Measurements from ENCODE around the gene IL34. TPM values are rescaled to one million over a fixed set of nuclear protein-coding genes. Genes with fewer than 3 reads are reported as not detected.

IL34 gene
- total RNA-seq, 1 experiment from 2014 or later: not detected

DNA sequence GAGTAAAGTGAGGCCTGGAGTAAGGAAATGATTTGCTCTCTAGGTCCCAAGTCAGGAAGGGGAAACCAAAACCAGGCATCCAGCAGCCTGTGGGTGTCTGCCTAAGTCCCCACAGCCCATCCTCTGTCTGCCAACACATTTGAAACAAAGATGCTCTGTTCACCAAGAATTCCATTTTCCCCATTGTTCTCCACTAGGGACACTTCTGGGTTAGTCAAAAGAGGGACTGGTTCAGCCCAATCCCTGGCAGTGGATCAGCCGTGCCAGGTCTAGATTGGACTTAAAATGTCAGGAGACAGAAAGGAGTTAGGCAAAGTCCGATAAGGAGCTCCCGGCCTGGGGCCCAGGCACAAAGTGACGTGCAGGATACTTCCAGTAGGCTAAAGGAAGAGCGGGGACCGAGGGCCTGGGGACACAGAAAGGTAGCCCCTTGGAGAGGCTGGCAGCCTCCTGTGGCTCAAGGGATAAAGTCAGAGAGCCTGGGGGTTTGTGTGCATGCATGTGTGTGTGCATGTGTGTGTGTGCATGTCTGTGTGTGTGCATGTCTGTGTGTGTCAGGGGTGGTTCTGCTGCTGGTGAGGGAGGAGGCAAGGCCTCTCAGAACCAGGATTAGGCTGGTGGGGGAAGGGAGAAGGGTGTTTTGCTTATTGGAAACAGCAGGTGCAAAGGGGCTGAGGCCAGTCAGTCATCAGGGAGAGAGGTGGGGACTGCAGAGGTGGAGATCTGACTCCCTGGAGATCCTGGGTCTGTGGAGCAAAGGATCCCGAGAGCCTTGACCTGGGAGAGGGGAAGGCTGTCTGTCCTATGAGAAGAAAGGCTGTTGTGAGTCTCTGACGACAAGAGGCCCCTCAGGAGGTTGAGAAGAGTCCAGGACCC, 41.7 kb upstream of the IL34 start:
- Histone ChIP-seq H3K4me3 (replicated peaks in 1 of 2; ENCODE audit: low read depth in 1 of 2, low read length in 2 of 2) (no peak overlapping the region), H2AFZ (ENCODE audit: low read depth, low read length, poor library complexity, severe bottlenecking) (no peak overlapping the region), H3K9ac (ENCODE audit: low read length) (no peak overlapping the region), H4K20me1 (ENCODE audit: insufficient read depth) (no peaks in the 10 kb centered on the region), H3K9me2 (ENCODE audit: insufficient read depth) (no peaks in the 10 kb centered on the region), H3K79me2 (ENCODE audit: insufficient read depth, low read length) (no peaks in the 10 kb centered on the region), H3K4me1 (ENCODE audit: control insufficient read depth in 1 of 2, insufficient read depth in 2 of 2, low read length in 2 of 2) (peaks cover 4 to 8% of the 10 kb centered on the region in 2 experiments; a peak in 3 of 4 replicates), H3K27ac (ENCODE audit: low read depth, low read length) (no peak overlapping the region), H3K9me3 (ENCODE audit: control insufficient read depth in 1 of 2, insufficient read depth in 1 of 2, low read depth in 1 of 2, low read length in 2 of 2) (no peaks in the 10 kb centered on the region), H3K4me2 (ENCODE audit: low read length) (no peak overlapping the region), H3K27me3 (ENCODE audit: insufficient read depth, low read length) (no peaks in the 10 kb centered on the region), H3K36me3 (ENCODE audit: control insufficient read depth in 1 of 2, insufficient read depth in 2 of 2, low read length in 2 of 2) (no peaks in the 10 kb centered on the region)
- POLR2A ChIA-PET: no interaction called here
- ATAC-seq (peak; percentile 44), DNase-seq (ENCODE audit: low read depth, low spot score) (no peak)
- BruUV-seq (replicated peaks): no TSS peak
- RAD21 ChIA-PET (ENCODE audit: low non-redundant PET in 1 of 2, low total read pairs in 2 of 2, uncharacterized antibody in 2 of 2, unreplicated experiment in 2 of 2): no interaction called here
- CTCF ChIA-PET: no interaction called here
- intact Hi-C loops (cut with micrococcal nuclease): no loop called here
- TF ChIP-seq SP1 (IDR thresholded peaks at IDR 0.05; ENCODE audit: low read depth): no peak
- TF ChIP-seq, protein P1, sequence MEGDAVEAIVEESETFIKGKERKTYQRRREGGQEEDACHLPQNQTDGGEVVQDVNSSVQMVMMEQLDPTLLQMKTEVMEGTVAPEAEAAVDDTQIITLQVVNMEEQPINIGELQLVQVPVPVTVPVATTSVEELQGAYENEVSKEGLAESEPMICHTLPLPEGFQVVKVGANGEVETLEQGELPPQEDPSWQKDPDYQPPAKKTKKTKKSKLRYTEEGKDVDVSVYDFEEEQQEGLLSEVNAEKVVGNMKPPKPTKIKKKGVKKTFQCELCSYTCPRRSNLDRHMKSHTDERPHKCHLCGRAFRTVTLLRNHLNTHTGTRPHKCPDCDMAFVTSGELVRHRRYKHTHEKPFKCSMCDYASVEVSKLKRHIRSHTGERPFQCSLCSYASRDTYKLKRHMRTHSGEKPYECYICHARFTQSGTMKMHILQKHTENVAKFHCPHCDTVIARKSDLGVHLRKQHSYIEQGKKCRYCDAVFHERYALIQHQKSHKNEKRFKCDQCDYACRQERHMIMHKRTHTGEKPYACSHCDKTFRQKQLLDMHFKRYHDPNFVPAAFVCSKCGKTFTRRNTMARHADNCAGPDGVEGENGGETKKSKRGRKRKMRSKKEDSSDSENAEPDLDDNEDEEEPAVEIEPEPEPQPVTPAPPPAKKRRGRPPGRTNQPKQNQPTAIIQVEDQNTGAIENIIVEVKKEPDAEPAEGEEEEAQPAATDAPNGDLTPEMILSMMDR (IDR thresholded peaks at IDR 0.05 in 2 of 3, conservative IDR thresholded peaks at IDR 0.05 in 1 of 3; ENCODE audit: borderline replicate concordance in 1 of 3, insufficient read depth in 1 of 3, low read depth in 2 of 3, low read length in 2 of 3): 0 out of 6 replicates have a peak, but pooled peaks of 1 of the 3 experiments have one; percentile 13
- TF ChIP-seq RAD21 (IDR thresholded peaks at IDR 0.05; ENCODE audit: low read depth): no peak
- no peak for TF ChIP-seq ELF1 (IDR thresholded peaks at IDR 0.05; ENCODE audit: borderline replicate concordance, low read depth)

DNA sequence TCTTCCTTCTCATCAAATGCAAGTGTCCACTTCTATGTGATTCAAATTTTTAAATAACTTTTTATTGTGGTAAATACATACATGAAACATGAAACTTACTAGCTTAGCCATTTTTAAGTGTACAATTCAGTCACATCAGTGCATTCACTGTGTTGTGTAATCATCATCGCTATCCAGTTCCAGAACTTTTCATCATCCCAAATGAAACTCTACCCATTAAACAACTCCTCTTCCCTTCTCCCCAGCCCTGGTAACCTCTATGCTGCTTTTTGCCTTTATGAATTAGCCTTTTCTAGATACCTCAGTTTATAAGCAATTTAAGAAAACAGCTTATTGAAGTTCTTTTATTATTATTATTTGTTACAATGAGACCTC, 41.1 kb upstream of the IL34 start:
- Histone ChIP-seq H4K20me1 (ENCODE audit: insufficient read depth) (no peaks in the 10 kb centered on the region), H3K4me2 (ENCODE audit: low read length) (no peak overlapping the region), H3K27me3 (ENCODE audit: insufficient read depth, low read length) (no peaks in the 10 kb centered on the region), H3K4me3 (replicated peaks in 1 of 2; ENCODE audit: low read depth in 1 of 2, low read length in 2 of 2) (no peak overlapping the region), H3K9me3 (ENCODE audit: control insufficient read depth in 1 of 2, insufficient read depth in 1 of 2, low read depth in 1 of 2, low read length in 2 of 2) (no peaks in the 10 kb centered on the region), H3K9me2 (ENCODE audit: insufficient read depth) (no peaks in the 10 kb centered on the region), H3K9ac (ENCODE audit: low read length) (no peak overlapping the region), H3K4me1 (ENCODE audit: control insufficient read depth in 1 of 2, insufficient read depth in 2 of 2, low read length in 2 of 2) (peaks cover 4 to 8% of the 10 kb centered on the region in 2 experiments; a peak in 3 of 4 replicates), H3K36me3 (ENCODE audit: control insufficient read depth in 1 of 2, insufficient read depth in 2 of 2, low read length in 2 of 2) (no peaks in the 10 kb centered on the region), H3K79me2 (ENCODE audit: insufficient read depth, low read length) (no peaks in the 10 kb centered on the region), H3K27ac (ENCODE audit: low read depth, low read length) (no peak overlapping the region), H2AFZ (ENCODE audit: low read depth, low read length, poor library complexity, severe bottlenecking) (no peak overlapping the region)
- DNase-seq (ENCODE audit: low read depth, low spot score) (no peak), ATAC-seq (no peak)
- ChIA-PET CTCF (no interaction called here), RAD21 (ENCODE audit: low non-redundant PET in 1 of 2, low total read pairs in 2 of 2, uncharacterized antibody in 2 of 2, unreplicated experiment in 2 of 2) (no interaction called here), POLR2A (no interaction called here)
- no TSS peak for BruUV-seq (replicated peaks)
- intact Hi-C loops (cut with micrococcal nuclease): no loop called here
- TF ChIP-seq ELF1 (IDR thresholded peaks at IDR 0.05; ENCODE audit: borderline replicate concordance, low read depth) (no peak), CEBPB (IDR thresholded peaks at IDR 0.05; ENCODE audit: low read depth) (no peak), SP1 (IDR thresholded peaks at IDR 0.05; ENCODE audit: low read depth) (no peak), SIN3A (IDR thresholded peaks at IDR 0.05; ENCODE audit: low read depth) (no peak), YY1 (IDR thresholded peaks at IDR 0.05; ENCODE audit: extremely low read depth, insufficient replicate concordance, low read depth, low read length) (no peak), FOSL1 (IDR thresholded peaks at IDR 0.05; ENCODE audit: low read depth) (no peak), ZNF274 (IDR thresholded peaks at IDR 0.05; ENCODE audit: low read depth, low read length) (no peak), POLR2AphosphoS5 (IDR thresholded peaks at IDR 0.05; ENCODE audit: low read depth, low read length) (no peak)
- TF ChIP-seq, protein P2, sequence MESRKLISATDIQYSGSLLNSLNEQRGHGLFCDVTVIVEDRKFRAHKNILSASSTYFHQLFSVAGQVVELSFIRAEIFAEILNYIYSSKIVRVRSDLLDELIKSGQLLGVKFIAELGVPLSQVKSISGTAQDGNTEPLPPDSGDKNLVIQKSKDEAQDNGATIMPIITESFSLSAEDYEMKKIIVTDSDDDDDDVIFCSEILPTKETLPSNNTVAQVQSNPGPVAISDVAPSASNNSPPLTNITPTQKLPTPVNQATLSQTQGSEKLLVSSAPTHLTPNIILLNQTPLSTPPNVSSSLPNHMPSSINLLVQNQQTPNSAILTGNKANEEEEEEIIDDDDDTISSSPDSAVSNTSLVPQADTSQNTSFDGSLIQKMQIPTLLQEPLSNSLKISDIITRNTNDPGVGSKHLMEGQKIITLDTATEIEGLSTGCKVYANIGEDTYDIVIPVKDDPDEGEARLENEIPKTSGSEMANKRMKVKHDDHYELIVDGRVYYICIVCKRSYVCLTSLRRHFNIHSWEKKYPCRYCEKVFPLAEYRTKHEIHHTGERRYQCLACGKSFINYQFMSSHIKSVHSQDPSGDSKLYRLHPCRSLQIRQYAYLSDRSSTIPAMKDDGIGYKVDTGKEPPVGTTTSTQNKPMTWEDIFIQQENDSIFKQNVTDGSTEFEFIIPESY (IDR thresholded peaks at IDR 0.05; ENCODE audit: extremely low read depth, insufficient replicate concordance, low read length): no peak

All from HCT116 (cell line).